GM19397 (cell line): ENCODE measurements around the gene ARL15.
"Not testable (repeated sequence)": the region's sequence is repeated elsewhere in the genome, so short reads cannot be mapped to it uniquely, and the experiment has no call there.

ENCODE experiments used
- ATAC-seq: cut with Tn5 transposase; IDR thresholded peaks from one replicate; pipeline ENCODE4 v1.9.1; 2021; ENCODE audit warnings: mild to moderate bottlenecking, moderate library complexity; ENCODE audit not compliant: unreplicated experiment

Gene ARL15

DNA sequence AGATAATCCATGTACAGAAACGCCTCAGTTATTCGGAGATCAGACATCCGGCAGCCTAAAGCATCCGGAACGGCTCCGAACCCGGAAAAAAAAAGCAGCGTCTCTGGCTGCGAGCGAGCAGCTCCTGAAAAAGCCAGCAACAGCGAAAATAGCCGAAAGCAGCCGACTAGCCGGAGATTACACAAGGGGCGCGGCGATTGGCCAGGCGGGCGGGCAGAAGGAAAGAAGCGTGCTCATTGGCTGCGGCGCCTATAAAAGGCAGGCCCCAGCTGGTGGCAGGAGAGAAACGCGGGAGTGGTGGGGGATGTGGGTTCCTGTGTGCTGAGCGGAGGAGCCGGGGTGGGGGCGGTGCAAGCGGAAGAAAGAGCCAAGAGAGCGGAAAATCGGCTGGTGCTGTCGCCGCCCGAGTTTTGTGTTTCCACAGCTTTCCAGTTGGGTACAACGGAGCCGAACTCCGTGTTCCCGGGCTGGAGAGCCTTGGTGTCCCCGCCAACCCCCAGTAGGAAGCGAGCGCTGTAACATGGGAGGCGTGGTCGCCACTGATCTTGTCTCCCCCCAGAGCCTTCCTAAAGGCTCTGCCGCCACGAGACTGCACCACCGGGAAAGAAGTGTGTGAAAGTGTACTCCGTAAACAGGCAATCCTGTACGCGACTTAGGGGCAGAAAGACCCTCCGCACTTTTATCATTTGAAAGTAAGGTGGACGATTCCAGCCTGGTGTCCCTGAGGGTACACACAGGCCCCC is at the start of gene ARL15:
TSS of gene ARL15 (minus strand) at position 141 of the 743 bp plus-strand sequence.
- ATAC-seq = peak; percentile 98

DNA sequence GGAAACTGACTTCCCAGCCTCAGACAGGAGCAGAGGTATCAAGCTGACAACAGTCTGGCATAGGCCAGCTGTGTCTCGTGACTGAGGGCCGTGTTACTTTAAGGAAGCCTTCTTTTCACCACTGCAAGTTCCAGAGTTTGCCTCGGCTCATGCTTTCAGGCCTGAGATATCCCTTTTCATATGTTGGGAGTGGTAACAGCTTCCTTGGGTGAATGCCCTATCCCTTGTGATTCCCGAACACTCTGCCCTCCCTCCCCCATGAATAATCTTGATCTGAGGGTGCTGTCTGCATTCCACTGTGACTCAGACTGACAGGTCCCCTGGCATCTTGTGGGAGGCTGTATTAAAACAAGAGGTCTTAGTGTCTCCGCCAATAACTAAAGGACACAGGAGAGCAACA is 49.7 kb upstream of the ARL15 start:
- ATAC-seq = no peak

DNA sequence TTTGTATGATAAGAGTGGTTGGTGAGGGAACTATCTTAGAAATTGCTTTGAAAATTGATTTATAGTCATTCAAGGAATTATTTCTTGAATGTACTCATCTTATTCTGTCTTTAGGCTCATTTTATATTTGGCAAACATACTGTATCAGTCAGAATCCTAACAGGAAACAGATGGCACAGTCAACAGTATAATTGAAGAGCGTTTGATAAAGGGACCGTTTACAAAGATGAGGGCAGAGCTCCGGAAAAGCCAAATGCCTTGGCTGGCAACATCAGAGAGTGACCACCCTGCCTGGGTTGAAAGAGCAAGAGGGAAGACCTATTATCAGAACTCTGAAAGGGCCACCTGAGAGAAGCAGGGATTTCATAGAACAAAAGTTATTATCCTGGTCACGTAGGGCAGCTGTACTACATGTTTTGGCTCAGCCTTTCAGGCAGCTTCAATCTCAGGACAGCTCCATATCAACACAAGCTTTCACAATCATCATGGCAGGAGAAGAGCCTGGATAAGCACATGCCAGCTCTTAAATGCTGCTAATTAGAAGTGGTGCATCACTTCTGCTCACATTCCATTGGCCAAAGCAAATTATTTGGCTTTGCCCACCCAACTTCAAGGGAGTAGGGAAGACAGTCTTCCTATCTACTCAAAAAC is 47.2 kb upstream of the ARL15 start:
- no peak for ATAC-seq

- ATAC-seq = not testable (repeated sequence)
Observed at GRCh38 chr5:54353933-54354564, 43.7 kb upstream of the ARL15 start.

- ATAC-seq = not testable (repeated sequence)
Observed at GRCh38 chr5:54352580-54352979, 42.2 kb upstream of the ARL15 start.

DNA sequence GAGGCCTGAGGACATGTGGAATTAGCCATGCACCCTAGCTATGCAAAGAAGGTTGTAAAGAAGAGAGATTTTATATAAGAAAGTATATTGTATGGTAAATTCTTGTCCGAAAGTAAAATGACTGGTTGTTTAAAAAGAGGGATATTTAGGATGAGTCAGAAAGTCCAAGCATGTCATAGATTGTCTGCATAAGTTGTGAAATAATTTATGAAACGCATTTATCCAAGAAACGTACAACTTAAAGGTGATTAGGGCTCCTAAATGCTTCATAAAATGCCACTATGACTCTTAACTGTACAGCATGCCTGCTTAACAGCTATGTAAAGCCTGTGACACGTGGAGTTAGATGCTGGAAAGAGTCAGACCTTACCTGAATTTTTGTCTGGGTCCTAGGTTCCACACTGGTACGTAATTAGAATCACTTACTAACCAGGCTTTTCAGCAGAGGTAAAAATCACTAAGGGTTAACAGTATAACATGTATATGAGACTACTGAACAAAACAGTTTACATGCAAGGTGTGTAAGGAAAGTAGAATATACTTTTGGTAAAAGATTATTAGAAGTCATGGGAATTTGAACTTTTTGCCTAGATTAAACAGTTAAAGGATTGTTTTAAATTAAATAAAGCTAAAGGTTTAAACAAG is 37.0 kb upstream of the ARL15 start:
- ATAC-seq = no peak

GRCh38 chr5:54344653-54345052 is 34.3 kb upstream of the ARL15 start:
- no peak for ATAC-seq

GRCh38 chr5:54341971-54342370 is 31.6 kb upstream of the ARL15 start:
- no peak for ATAC-seq

- ATAC-seq = no peak
Observed at GRCh38 chr5:54337523-54337922, 27.1 kb upstream of the ARL15 start.

DNA sequence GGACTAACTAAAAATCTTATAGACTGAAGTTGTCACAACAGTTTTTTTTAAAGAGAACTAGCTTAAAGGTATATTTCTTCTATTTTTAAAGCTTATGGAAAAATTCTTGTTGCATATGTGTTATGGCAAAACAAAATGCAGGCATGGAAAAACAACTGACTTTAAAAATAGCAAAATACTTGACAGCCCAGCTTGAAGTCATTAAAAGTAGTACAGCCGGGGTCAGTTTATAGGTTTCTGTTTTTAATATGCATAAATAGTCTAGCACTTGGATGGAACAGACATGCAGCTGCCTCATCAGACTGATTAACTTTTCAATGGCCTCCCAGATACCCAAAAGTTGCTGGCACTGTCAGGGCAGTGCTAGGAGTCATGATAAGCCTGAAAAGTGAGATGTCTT is 22.3 kb upstream of the ARL15 start:
- ATAC-seq = no peak

DNA sequence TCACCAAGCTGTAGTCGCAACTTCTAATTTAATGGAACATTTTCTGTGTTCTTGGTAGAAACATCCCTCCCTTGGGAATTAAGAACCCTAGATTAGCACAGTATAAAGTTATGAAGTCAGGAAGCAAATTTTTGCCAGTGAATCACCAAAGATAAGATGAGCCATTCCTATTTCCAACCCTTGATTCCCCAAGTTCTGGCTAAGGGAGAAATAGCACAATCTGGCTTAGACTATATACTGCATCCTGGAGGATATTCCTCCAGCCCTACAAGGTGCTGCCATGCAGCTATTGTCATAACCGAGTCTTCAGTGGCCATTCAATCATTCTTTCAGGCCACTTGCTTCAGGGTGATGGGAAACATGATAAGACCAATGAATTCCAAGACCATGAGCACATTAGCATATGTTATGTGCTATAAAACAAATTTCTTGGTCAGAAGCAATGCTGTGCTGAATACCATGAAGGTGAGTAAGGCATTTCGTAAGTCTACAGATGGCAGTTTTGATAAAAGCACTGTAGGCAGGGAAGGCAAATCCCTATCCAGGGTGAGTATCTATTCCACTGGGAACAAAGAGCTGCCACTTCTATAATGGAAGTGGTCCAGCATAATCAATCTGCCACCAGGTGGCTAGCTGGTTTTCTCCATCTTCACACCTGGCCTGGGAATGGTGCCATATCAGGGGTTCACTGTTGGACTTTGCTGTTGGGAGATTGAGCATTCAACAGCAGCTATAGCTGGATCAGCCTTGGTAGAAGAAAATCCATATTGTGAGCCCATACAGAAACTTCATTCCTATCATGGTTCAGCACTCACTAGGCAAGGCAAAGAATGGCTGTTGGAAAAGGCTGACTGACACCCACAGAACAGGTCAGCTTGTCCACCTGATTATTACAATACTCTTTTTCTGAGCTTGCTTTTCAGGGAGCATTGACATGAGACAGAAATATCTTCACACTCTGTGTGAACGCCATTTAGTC is 19.6 kb upstream of the ARL15 start:
- no peak for ATAC-seq

DNA sequence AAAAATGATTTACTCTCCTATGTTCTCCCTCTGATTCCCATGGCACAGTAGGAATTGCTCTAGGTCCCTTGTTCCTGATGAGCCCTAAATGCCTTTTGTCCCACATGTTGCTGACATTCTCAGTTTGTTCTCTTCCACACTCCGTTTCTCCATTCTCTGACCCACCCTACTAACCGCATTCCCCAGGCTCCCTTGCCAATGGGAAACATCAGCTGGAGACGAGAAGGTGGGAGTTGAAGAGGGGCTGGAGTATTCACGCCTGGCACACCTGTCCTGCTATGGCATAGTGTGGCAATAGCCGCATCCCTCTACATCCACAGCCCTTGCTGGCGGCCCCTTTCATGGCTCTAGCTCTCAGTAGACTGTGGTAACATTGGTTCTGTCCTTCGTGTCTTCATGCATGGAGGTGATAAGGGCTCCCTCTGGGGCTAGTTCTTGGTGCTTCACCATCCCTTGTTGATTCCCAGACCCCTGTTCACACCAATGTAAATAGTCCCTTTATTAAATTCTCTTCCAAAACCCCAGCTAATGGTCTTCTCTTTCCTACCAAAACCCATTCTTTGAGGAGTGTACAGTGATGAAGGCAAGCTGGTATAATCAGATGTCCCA is 16.4 kb upstream of the ARL15 start:
- no peak for ATAC-seq

DNA sequence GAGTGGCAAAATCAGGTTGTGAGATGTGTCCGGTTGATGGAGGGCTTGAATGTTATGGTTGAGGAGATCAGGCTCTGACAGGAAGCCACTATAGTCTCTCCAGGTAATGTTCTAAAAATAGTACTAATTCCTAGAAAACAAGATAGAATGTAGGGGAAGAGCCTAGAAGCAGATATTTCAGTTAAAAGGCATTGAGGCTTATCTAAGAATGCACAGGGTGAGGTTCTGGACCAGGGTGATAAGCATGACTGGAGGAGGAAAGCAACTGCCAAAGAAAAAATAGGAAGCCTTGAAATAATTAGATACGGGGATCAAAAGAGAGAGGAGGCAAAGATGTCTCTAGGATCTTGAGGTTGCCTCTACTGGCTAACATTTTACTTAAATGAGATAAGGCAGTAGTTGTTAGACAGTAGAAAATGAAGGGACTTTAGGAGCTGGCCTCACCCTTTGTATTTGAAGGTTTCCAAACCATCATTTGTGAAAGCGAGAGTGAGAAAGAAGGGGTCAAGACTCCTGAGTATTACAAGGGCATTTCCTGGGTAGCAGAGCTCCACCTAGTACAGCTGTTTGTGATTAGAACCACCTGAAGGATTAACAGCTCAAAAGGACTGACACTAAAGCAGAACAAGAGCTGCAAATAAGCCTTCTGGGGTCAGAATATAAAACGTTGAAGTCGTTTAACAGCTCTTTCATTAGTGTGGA is 15.4 kb upstream of the ARL15 start:
- ATAC-seq = no peak

DNA sequence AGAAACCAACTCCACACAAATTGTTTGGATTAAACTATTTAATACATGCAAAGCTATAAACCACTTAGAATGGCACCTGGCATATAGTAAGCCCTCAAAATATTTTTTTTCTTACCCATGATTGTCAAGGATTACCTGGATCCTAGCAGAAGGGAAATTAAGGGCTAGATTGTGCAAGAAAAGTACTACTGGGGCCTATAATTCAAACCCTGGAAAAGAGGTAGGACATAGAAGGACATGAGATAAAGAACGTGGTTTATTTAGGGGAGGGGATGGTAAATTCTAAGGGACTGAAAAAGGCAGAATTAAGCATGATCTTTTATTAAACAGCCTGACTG is 14.9 kb upstream of the ARL15 start:
- ATAC-seq = no peak

- no peak for ATAC-seq
Observed at GRCh38 chr5:54324651-54325271, 14.4 kb upstream of the ARL15 start.

DNA sequence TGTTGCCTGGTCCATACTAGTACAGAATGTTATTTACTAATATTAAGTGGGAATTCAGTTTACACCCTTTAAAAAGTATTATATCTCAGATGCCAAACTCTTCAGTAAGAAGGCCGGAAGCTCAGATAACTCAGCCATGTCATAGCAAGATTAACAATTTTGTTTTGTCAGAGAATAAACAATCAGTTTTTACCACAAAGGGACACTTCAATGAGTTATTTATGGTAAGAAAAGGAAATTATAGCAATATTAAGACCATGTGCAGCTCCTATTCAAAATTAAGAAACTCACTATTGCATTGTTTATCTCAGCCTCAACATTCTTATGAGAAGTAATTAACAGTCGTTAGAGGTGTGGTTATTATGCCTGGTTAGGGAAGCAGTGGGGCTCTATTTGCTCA is 13.1 kb upstream of the ARL15 start:
- ATAC-seq = no peak

- ATAC-seq = no peak
Observed at GRCh38 chr5:54320256-54320655, 9.9 kb upstream of the ARL15 start.

DNA sequence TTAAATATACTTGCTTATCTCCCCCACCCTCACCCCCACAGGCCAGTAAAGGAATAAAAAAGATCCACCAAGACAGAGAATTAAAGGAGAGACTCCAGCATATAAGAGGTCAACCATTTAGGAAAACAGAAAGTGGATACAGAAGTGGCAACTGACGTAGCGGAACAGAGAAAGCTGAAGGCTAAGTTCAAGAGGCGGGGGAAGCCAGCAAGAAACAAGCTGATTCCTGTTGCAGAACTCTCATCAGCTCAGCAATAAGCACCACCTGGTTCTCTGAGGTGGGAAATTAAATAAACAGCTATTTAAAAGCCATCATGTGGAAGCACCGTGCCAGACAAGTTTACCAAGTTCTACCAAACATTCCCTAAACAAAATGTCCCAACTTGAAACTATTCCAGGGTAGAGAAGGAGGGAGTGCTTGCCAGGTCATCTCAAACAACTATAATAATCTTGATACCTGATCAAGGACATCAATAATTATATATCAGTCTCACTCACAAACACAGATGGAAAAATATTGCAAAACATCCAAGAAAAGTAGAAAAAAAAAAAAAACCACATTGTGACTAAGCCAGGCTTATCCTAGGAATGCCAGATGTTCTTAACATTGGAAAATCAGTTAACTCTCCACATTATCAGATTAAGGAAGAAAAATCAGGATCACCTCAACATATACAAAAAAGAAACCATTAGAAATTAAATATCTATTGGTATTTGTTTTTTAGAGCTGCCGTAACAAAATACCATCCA is 7.3 kb upstream of the ARL15 start:
- ATAC-seq = no peak
